ENCODE results near the gene MGAT3. TPM values are rescaled to one million over a fixed set of nuclear protein-coding genes. Genes with fewer than 3 reads are reported as not detected.

MGAT3 gene
- total RNA-seq, 1 experiment from 2014 or later: 0.57 TPM

- no peaks in the 10 kb centered on the region for H3K27me3 ChIP-seq (ENCODE audit: control insufficient read depth, insufficient read depth, low read length)
- POLR2A ChIA-PET: interaction anchor here (1.2 kb wide), 1 partner anchor 18 kb away, joined by 4 read pairs; the partner anchor contains the start of gene ATF4
- no TSS peak for BruUV-seq (replicated peaks)
- CTCF ChIA-PET: interaction anchor here (0.6 to 0.9 kb wide), 4 partner anchors 8 to 28 kb away, joined by 3 to 5 read pairs (median 4); no protein-coding TSS in a partner anchor
- peak overlapping the region; percentile 89 for H3K27ac ChIP-seq (ENCODE audit: low read length)
- H3K4me3 ChIP-seq (ENCODE audit: low read depth in 2 of 2, low read length in 2 of 2): peak overlapping the region; percentile 82 to 93
- intact Hi-C loops (cut with micrococcal nuclease; ENCODE audit: unreplicated experiment): no loop called here
- peaks cover 10% of the 10 kb centered on the region for H3K36me3 ChIP-seq (ENCODE audit: control insufficient read depth, insufficient read depth, low read length)
- DNase-seq (ENCODE audit: low read depth, low spot score) (no peak), ATAC-seq (peak; percentile 62)
- no peaks in the 10 kb centered on the region for H3K9me3 ChIP-seq (ENCODE audit: control insufficient read depth, insufficient read depth, low read depth, low read length)
- in situ Hi-C loops (cut with HindIII; ENCODE audit: low pct_unique_long_range_greater_than_20kb, low sequenced_read_pairs): no loop called here
- TF ChIP-seq, protein P1, sequence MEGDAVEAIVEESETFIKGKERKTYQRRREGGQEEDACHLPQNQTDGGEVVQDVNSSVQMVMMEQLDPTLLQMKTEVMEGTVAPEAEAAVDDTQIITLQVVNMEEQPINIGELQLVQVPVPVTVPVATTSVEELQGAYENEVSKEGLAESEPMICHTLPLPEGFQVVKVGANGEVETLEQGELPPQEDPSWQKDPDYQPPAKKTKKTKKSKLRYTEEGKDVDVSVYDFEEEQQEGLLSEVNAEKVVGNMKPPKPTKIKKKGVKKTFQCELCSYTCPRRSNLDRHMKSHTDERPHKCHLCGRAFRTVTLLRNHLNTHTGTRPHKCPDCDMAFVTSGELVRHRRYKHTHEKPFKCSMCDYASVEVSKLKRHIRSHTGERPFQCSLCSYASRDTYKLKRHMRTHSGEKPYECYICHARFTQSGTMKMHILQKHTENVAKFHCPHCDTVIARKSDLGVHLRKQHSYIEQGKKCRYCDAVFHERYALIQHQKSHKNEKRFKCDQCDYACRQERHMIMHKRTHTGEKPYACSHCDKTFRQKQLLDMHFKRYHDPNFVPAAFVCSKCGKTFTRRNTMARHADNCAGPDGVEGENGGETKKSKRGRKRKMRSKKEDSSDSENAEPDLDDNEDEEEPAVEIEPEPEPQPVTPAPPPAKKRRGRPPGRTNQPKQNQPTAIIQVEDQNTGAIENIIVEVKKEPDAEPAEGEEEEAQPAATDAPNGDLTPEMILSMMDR (IDR thresholded peaks at IDR 0.05): no peak
- TF ChIP-seq, protein P2, sequence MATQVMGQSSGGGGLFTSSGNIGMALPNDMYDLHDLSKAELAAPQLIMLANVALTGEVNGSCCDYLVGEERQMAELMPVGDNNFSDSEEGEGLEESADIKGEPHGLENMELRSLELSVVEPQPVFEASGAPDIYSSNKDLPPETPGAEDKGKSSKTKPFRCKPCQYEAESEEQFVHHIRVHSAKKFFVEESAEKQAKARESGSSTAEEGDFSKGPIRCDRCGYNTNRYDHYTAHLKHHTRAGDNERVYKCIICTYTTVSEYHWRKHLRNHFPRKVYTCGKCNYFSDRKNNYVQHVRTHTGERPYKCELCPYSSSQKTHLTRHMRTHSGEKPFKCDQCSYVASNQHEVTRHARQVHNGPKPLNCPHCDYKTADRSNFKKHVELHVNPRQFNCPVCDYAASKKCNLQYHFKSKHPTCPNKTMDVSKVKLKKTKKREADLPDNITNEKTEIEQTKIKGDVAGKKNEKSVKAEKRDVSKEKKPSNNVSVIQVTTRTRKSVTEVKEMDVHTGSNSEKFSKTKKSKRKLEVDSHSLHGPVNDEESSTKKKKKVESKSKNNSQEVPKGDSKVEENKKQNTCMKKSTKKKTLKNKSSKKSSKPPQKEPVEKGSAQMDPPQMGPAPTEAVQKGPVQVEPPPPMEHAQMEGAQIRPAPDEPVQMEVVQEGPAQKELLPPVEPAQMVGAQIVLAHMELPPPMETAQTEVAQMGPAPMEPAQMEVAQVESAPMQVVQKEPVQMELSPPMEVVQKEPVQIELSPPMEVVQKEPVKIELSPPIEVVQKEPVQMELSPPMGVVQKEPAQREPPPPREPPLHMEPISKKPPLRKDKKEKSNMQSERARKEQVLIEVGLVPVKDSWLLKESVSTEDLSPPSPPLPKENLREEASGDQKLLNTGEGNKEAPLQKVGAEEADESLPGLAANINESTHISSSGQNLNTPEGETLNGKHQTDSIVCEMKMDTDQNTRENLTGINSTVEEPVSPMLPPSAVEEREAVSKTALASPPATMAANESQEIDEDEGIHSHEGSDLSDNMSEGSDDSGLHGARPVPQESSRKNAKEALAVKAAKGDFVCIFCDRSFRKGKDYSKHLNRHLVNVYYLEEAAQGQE (IDR thresholded peaks at IDR 0.05; ENCODE audit: insufficient read depth in 1 of 2, low read depth in 2 of 2, low read length in 1 of 2): no peak
- TF ChIP-seq TCF7L2 (IDR thresholded peaks at IDR 0.05; ENCODE audit: low read depth, low read length): no peak
- no peak for TF ChIP-seq POLR2AphosphoS5 (IDR thresholded peaks at IDR 0.05; ENCODE audit: low read depth, low read length)
- TF ChIP-seq SIN3A (IDR thresholded peaks at IDR 0.05; ENCODE audit: borderline replicate concordance, insufficient read depth, low read depth, low read length): no peak
- peaks cover 16% of the 10 kb centered on the region for H3K4me1 ChIP-seq (ENCODE audit: control insufficient read depth, insufficient read depth, low read length)
These were observed 44.9 kb downstream of the MGAT3 start for GRCh38 chr22:39501644-39502108.

DNA sequence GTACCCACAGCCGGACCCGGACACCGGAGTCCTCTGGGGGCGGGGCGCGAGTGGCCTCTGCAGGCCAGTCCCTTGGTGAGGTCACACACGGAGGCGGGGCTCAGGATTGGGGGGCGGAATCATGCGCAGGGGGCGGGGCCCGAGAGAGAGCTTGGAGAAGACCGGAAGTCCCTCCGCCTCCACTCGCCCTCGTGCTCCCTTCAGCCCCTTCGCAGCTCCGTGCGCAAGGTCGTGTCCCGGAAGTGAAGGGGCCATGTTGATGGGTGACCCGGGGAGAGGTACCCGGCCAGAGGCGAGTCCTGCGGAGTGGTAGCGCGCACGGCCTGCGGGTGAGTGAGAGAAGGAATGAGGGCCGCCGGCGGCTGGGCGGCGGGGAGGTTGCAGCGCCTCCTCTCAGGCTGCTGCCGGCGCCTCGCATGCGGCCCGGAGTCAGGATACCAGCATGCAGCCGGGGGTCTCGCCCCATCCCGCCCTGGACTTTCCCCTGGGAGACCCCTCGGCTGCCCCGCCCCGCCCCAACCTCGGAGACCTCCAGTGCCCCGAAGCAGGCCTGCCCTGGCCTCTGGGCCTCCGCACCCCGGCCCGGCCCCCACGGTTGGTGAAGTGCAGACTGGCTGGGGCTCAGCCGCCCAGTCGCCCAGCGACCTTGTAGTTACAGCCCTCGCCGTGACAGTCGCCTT is 45.4 kb downstream of the MGAT3 start, which contains the start of gene MIEF1:
Gene MIEF1, plus strand, starts transcription at position 182 of the 680 bp plus-strand sequence. CDS start 9,005 bp downstream, outside the sequence.
- TF ChIP-seq SIN3A (IDR thresholded peaks at IDR 0.05; ENCODE audit: borderline replicate concordance, insufficient read depth, low read depth, low read length) (0 out of 2 replicates have a peak, but pooled peaks have one; percentile 47), POLR2AphosphoS5 (IDR thresholded peaks at IDR 0.05; ENCODE audit: low read depth, low read length) (peak; percentile 76)
- TF ChIP-seq, protein P1 (IDR thresholded peaks at IDR 0.05): no peak
- no peaks in the 10 kb centered on the region for H3K27me3 ChIP-seq (ENCODE audit: control insufficient read depth, insufficient read depth, low read length)
- in situ Hi-C loops (cut with HindIII; ENCODE audit: low pct_unique_long_range_greater_than_20kb, low sequenced_read_pairs): no loop called here
- intact Hi-C loops (cut with micrococcal nuclease; ENCODE audit: unreplicated experiment): no loop called here
- DNase-seq (ENCODE audit: low read depth, low spot score) (no peak), ATAC-seq (peak; percentile 98)
- peak within 1 kb of the TSS; percentile 92 for H3K27ac ChIP-seq (ENCODE audit: low read length)
- H3K4me1 ChIP-seq (ENCODE audit: control insufficient read depth, insufficient read depth, low read length): peaks cover 16% of the 10 kb centered on the region
- H3K9me3 ChIP-seq (ENCODE audit: control insufficient read depth, insufficient read depth, low read depth, low read length): no peaks in the 10 kb centered on the region
- ChIA-PET POLR2A (interaction anchor here (1.2 kb wide), 1 partner anchor 18 kb away, joined by 4 read pairs; the partner anchor contains the start of gene ATF4), CTCF (interaction anchor here (0.6 to 0.9 kb wide), 4 partner anchors 8 to 27 kb away, joined by 3 to 5 read pairs (median 4); no protein-coding TSS in a partner anchor)
- peak within 1 kb of the TSS; percentile 82 to 93 for H3K4me3 ChIP-seq (ENCODE audit: low read depth in 2 of 2, low read length in 2 of 2)
- H3K36me3 ChIP-seq (ENCODE audit: control insufficient read depth, insufficient read depth, low read length): peaks cover 10% of the 10 kb centered on the region
- no TSS peak for BruUV-seq (replicated peaks)
